Measurements from ENCODE around the gene S100A8. TPM values are rescaled to one million over a fixed set of nuclear protein-coding genes. Genes with fewer than 3 reads are reported as not detected.

S100A8 gene
- total RNA-seq, 1 donor from 2014 or later, result not detected

GRCh38 chr1:153389973-153390879, 647 bp downstream of the S100A8 start:
- DNase-seq (ENCODE audit: low read depth), result no peak
- no peak for TF ChIP-seq CTCF (conservative IDR thresholded peaks at IDR 0.05; ENCODE audit: low read depth, low read length)
- no peak overlapping the region for H3K4me3 ChIP-seq (ENCODE audit: low read depth, low read length)

GRCh38 chr1:153389401-153389800, 1.5 kb downstream of the S100A8 start:
- no peak for DNase-seq (ENCODE audit: low read depth)
- no peak overlapping the region for H3K4me3 ChIP-seq (ENCODE audit: low read depth, low read length)
- TF ChIP-seq CTCF (conservative IDR thresholded peaks at IDR 0.05; ENCODE audit: low read depth, low read length), result no peak

GRCh38 chr1:153387785-153388184, 3.1 kb downstream of the S100A8 start:
- TF ChIP-seq CTCF (conservative IDR thresholded peaks at IDR 0.05; ENCODE audit: low read depth, low read length), result no peak
- H3K4me3 ChIP-seq (ENCODE audit: low read depth, low read length), result no peak overlapping the region
- DNase-seq (ENCODE audit: low read depth), result no peak

GRCh38 chr1:153387001-153387400, 3.9 kb downstream of the S100A8 start:
- no peak for TF ChIP-seq CTCF (conservative IDR thresholded peaks at IDR 0.05; ENCODE audit: low read depth, low read length)

GRCh38 chr1:153386500-153386901, 4.4 kb downstream of the S100A8 start:
- no peak overlapping the region for H3K4me3 ChIP-seq (ENCODE audit: low read depth, low read length)
- DNase-seq (ENCODE audit: low read depth), result no peak
- no peak for TF ChIP-seq CTCF (conservative IDR thresholded peaks at IDR 0.05; ENCODE audit: low read depth, low read length)

More at GRCh38 chr1:153387001-153387400, 3.9 kb downstream of the S100A8 start:
- H3K4me3 ChIP-seq (ENCODE audit: low read depth, low read length), result no peak overlapping the region
- DNase-seq (ENCODE audit: low read depth), result no peak

- no peak for TF ChIP-seq CTCF (conservative IDR thresholded peaks at IDR 0.05; ENCODE audit: low read depth, low read length)
- no peak for DNase-seq (ENCODE audit: low read depth)
Observed at GRCh38 chr1:153384958-153385580, 5.8 kb downstream of the S100A8 start.

More at GRCh38 chr1:153384958-153385580, 5.8 kb downstream of the S100A8 start:
- H3K4me3 ChIP-seq (ENCODE audit: low read depth, low read length), result no peak overlapping the region
